Natural killer cell (primary cell): ENCODE data around the gene ZNF543. TPM values are rescaled to one million over a fixed set of nuclear protein-coding genes. Genes with fewer than 3 reads are reported as not detected.

ENCODE experiments used
- ATAC-seq, 3 donors: fragments of 150-1000 bp in 2 of 3; fragments of 200-7000 bp in 1 of 3; cut with Tn5 transposase; 1 replicate in 1 of 3; 2 replicates in 2 of 3; pipeline ENCODE4 v1.10.0; 2021; ENCODE audit warnings: mild to moderate bottlenecking in 2 of 3, moderate library complexity in 2 of 3
- DNase-seq, 2 donors: peaks; one replicate each; pipeline versions ENCODE4 v3.0.0 to v3.0.0-alpha.2; 2013 to 2021; ENCODE audit warnings: mixed read lengths in 1 of 2
- H3K27ac ChIP-seq: one replicate; pipeline ENCODE4 v1.5.1; 2013; ENCODE audit warnings: mild to moderate bottlenecking, low read length
- H3K27me3 ChIP-seq: one replicate; pipeline ENCODE4 v1.6.1; 2013; ENCODE audit warnings: low read length; ENCODE audit not compliant: control insufficient read depth, insufficient read depth
- H3K36me3 ChIP-seq: one replicate; pipeline ENCODE4 v1.6.1; 2013; ENCODE audit warnings: low read length; ENCODE audit not compliant: control insufficient read depth, insufficient read depth
- H3K4me1 ChIP-seq: one replicate; pipeline ENCODE4 v1.6.1; 2013; ENCODE audit warnings: low read length; ENCODE audit not compliant: control insufficient read depth, insufficient read depth
- H3K4me3 ChIP-seq: one replicate; pipeline ENCODE4 v1.5.1; 2013; ENCODE audit warnings: low read length
- H3K9me3 ChIP-seq: one replicate; pipeline ENCODE4 v1.6.1; 2013; ENCODE audit warnings: low read length; ENCODE audit not compliant: control insufficient read depth, insufficient read depth
- H3K27ac Mint-ChIP-seq, 2 donors: one replicate each; pipeline ENCODE4 v1.8.0; 2022; ENCODE audit warnings: mild to moderate bottlenecking in 2 of 2, mixed read lengths in 2 of 2, moderate library complexity in 1 of 2
- H3K27me3 Mint-ChIP-seq, 2 donors: one replicate each; pipeline ENCODE4 v1.8.0; 2022; ENCODE audit warnings: low read depth in 2 of 2, mixed read lengths in 2 of 2
- H3K36me3 Mint-ChIP-seq: one replicate; pipeline ENCODE4 v1.8.0; 2022; ENCODE audit warnings: mixed read lengths
- H3K4me1 Mint-ChIP-seq, 2 donors: one replicate each; pipeline ENCODE4 v1.8.0; 2022; ENCODE audit warnings: mixed read lengths in 2 of 2
- H3K4me3 Mint-ChIP-seq: one replicate; pipeline ENCODE4 v1.8.0; 2022; ENCODE audit warnings: mild to moderate bottlenecking, moderate library complexity, mixed read lengths
- H3K9me3 Mint-ChIP-seq, 2 donors: one replicate each; pipeline ENCODE4 v1.8.0; 2022; ENCODE audit warnings: mixed read lengths in 2 of 2
- CTCF ChIP-seq: fragments of 200-600 bp; IDR thresholded peaks from one replicate; pipeline ENCODE4 v1.8.0; 2022; ENCODE audit warnings: antibody characterized with exemption
- WGBS: methylation state at CpG from one replicate; pipeline ENCODE4 v1.1.7; 2013; ENCODE audit warnings: missing lambda C conversion rate; ENCODE audit not compliant: insufficient coverage; 5-methylcytosine and 5-hydroxymethylcytosine counted together
- intact Hi-C: fragments of 100-400 bp; cut with micrococcal nuclease; formaldehyde crosslinking; loops from one replicate; pipeline ENCODE4 v1.14.2; 2022
- total RNA-seq, 4 donors: library from RNA; stranded (reverse); fragments of 120-200 nt in 1 of 4; gene quantifications; one replicate each; pipeline versions ENCODE4 v1.2.3 to v1.2.4, GENCODE V29; 2013 to 2022

Gene ZNF543
- total RNA-seq, 3 donors from 2014 or later (not counting 1 experiment from before 2014, with no cell fraction given), result 4.7 to 7.2 (median 5.9) TPM

- no peak for TF ChIP-seq CTCF
- peaks cover 28 to 31% of the 10 kb centered on the region in 2 donors for H3K4me1 Mint-ChIP-seq
- peak; percentile 17 to 73 for DNase-seq
- H3K9me3 ChIP-seq, result no peaks in the 10 kb centered on the region
- peak overlapping the region; percentile 55 for H3K4me3 ChIP-seq
- intact Hi-C loops, result loop anchor here (1.0 to 2.0 kb wide), 6 partner anchors 40 to 130 kb away; partner anchors contain the start of genes TRAPPC2B, ZNF17, ZNF304 and ZNF543
- peaks cover 8% of the 10 kb centered on the region for H3K36me3 Mint-ChIP-seq
- no peaks in the 10 kb centered on the region for H3K27me3 ChIP-seq
- no peaks in the 10 kb centered on the region for H3K9me3 Mint-ChIP-seq
- H3K4me1 ChIP-seq, result peaks cover 30% of the 10 kb centered on the region
- H3K4me3 Mint-ChIP-seq, result no peak overlapping the region
- peaks cover 21% of the 10 kb centered on the region for H3K36me3 ChIP-seq
- no peaks in the 10 kb centered on the region for H3K27me3 Mint-ChIP-seq
- no peak overlapping the region for H3K27ac Mint-ChIP-seq
- ATAC-seq, result no peak
- peak overlapping the region; percentile 97 for H3K27ac ChIP-seq
- 4% methylated on average over 6 of the region's 6 CpGs for WGBS
These were observed 39.3 kb upstream of the ZNF543 start for GRCh38 chr19:57280962-57281400.

- WGBS, result 90% methylated on average over 5 of the region's 5 CpGs
- Mint-ChIP-seq H3K4me3 (no peak overlapping the region), H3K36me3 (peaks cover 8% of the 10 kb centered on the region), H3K4me1 (peaks cover 33 to 37% of the 10 kb centered on the region in 2 donors), H3K27ac (no peak overlapping the region), H3K9me3 (no peaks in the 10 kb centered on the region), H3K27me3 (no peaks in the 10 kb centered on the region)
- Histone ChIP-seq H3K4me1 (peaks cover 30% of the 10 kb centered on the region), H3K27me3 (no peaks in the 10 kb centered on the region), H3K36me3 (peaks cover 28% of the 10 kb centered on the region), H3K4me3 (no peak overlapping the region), H3K27ac (no peak overlapping the region), H3K9me3 (no peaks in the 10 kb centered on the region)
- intact Hi-C loops, result no loop called here
- no peak for ATAC-seq
- TF ChIP-seq CTCF, result no peak
- DNase-seq, result no peak
These were observed 38.1 kb upstream of the ZNF543 start for GRCh38 chr19:57282011-57282643.

GRCh38 chr19:57288373-57288772 lies 31.9 kb upstream of the ZNF543 start:
- H3K27ac Mint-ChIP-seq, result peak overlapping the region in 1 of 2 donors; percentile 49
- H3K4me3 Mint-ChIP-seq, result no peak overlapping the region
- ATAC-seq (no peak), DNase-seq (no peak)
- no peaks in the 10 kb centered on the region for H3K4me1 ChIP-seq
- intact Hi-C loops, result no loop called here
- peaks cover 26 to 29% of the 10 kb centered on the region in 2 donors for H3K4me1 Mint-ChIP-seq
- TF ChIP-seq CTCF, result no peak
- H3K27ac ChIP-seq, result no peak overlapping the region
- no peaks in the 10 kb centered on the region for H3K27me3 Mint-ChIP-seq
- WGBS, result 91% methylated on average over 4 of the region's 4 CpGs
- peaks cover 44% of the 10 kb centered on the region for H3K36me3 Mint-ChIP-seq
- H3K9me3 Mint-ChIP-seq, result no peaks in the 10 kb centered on the region
- no peaks in the 10 kb centered on the region for H3K27me3 ChIP-seq
- H3K4me3 ChIP-seq, result no peak overlapping the region
- peaks cover 15% of the 10 kb centered on the region for H3K9me3 ChIP-seq
- peaks cover 83% of the 10 kb centered on the region for H3K36me3 ChIP-seq

- Mint-ChIP-seq H3K27ac (no peak overlapping the region), H3K9me3 (peaks cover 3% of the 10 kb centered on the region in 2 donors), H3K4me1 (peaks cover 22 to 24% of the 10 kb centered on the region in 2 donors), H3K27me3 (no peaks in the 10 kb centered on the region), H3K4me3 (no peak overlapping the region), H3K36me3 (peaks cover 57% of the 10 kb centered on the region)
- no peak for TF ChIP-seq CTCF
- WGBS, result 99% methylated on average over 10 of the region's 11 CpGs
- no peaks in the 10 kb centered on the region for H3K27me3 ChIP-seq
- H3K36me3 ChIP-seq, result peaks cover 69% of the 10 kb centered on the region
- intact Hi-C loops, result no loop called here
- ATAC-seq, result no peak
- H3K27ac ChIP-seq, result no peak overlapping the region
- no peaks in the 10 kb centered on the region for H3K4me1 ChIP-seq
- DNase-seq, result no peak
- H3K4me3 ChIP-seq, result no peak overlapping the region
- peaks cover 15% of the 10 kb centered on the region for H3K9me3 ChIP-seq
These were observed 29.3 kb upstream of the ZNF543 start for GRCh38 chr19:57290970-57291369.
